ENCODE results near the gene NR2F1-AS1.
"Not testable (repeated sequence)": the region's sequence is repeated elsewhere in the genome, so short reads cannot be mapped to it uniquely, and the experiment has no call there.

The NR2F1-AS1 gene

DNA sequence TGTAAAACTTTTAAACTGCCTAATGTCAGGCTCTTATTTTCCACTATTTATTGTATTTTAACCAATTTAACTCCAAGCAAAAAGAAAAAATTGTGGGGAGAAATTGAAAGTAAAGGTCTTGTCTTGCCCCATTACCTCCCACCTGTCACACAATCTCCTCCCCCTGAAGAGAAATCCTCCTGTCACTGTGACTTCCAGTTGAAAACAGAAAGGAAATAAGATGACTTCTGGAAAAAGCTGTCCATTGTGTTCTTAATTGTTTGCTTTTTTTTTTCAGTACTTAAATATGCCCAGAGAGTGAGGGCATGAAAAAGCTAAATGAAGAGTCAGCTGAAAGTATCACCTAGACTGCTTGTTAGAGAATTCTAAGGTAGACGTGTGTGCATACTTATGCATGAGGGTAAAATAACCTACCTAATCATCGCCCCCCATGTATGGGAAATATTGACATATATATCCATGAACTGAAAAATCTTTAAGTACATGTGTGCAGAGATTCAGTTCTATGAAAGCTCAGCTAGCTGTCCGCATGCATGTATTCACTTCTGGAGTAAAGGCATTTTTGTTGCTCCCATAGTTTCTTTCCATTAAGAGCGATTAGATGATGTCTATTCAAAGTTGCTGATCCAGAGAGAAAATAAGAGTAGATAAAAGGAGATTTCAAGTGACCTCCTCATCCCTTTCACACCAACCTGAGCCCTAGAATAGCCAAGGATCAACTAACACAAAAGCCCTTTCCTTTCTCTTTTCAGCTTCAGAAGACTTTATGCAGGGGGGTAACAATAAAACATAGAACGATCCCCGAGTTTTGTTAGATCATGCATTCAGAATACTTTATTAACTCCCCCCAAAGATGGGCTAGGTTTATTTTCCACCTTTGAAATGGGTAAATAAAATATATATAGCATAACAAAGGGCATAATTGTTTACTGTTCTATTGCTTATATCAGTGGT lies 5.3 kb downstream of the NR2F1-AS1 start:
- no peak for DNase-seq

- no peak for DNase-seq
These were observed 6.3 kb downstream of the NR2F1-AS1 start for GRCh38 chr5:93574491-93575305.

GRCh38 chr5:93573354-93574351 lies 7.4 kb downstream of the NR2F1-AS1 start:
- DNase-seq, result no peak

GRCh38 chr5:93572608-93573353 lies 8.2 kb downstream of the NR2F1-AS1 start:
- no peak for DNase-seq

DNA sequence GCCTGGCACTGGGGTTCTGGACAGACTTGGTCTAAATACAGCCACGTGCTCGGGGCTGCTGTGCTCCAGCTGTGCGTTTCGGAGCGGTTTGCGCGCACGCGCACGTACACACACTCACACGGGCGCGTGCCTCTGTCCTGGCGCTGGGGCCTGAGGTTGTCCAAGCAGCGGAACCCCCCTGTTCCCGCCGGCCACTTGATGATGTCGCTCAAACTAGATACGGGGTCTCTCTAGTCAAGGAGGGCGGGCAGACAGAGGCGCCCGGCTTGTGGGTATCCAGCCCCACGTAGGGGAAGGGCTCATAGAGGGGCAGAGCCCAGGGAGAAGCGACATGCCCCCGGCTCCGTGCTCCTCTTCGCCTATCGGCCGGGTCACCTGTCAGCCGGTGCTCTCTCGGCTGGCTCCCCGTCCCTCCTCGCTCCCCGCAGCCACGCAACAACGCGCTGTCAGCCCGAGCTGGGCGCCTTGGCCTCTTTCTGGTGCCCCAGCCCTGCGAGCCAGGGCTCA lies 8.9 kb downstream of the NR2F1-AS1 start:
- DNase-seq, result no peak

- no peak for DNase-seq
These were observed 9.7 kb downstream of the NR2F1-AS1 start for GRCh38 chr5:93571114-93571949.

- no peak for DNase-seq
These were observed 10.5 kb downstream of the NR2F1-AS1 start for GRCh38 chr5:93570294-93571113.

DNA sequence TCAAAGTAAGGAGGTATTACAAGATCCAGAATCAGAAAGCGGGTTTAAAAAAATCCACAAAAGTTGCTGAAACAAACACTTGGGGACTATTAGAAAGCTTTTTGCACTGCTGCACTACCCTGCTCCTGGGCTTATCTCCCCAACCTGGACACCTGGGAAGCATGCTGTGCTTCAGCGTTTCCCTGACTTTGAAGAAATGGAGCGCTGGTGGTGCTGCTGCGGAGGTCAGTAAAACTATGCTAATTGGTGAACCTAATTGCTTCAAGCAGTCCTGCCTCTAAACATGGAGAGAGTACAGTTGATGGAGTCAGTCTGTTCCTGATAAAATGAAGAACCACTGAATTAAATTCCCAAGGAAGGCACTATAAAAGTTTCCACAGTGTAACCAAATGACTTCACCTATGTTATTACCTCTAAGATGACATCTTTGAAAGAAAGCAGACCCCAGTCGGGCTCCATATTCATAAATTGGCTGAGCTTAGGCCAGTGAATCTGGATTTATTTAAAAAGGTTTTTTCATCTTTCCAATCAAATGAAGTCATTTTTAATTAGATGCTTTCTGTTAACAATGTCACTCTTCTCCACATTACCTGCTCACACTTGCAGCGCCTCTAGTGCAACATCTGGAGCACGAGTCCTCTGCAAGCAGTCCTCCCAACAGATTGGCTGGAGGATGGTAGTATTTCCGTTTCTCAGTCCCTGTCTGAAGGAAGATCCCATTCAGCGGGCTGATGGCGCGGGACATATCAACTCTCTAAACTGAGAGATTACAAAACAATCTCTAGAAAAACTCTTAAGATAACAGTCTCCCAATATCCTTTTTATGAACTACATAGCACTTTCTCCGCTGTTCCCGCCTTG lies 11.5 kb downstream of the NR2F1-AS1 start:
- DNase-seq, result no peak

DNA sequence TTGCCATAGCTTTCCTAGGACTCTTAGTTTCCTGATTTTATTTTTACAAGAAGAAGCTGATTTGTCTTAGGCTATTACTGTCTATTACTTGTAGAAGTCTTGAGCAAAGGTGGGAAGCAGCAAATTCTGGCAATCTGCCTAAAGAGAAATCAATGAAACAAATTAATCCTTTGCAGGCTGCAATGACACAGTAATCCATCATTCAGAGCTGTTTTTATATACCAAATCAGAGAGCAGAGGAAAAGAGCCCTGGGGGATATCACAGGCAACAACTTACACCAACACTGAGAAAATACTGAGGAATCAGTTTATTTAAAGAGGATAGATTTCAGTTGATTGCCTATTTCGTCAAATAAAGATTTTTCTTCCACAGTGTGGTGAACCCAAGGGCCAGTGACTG lies 13.6 kb downstream of the NR2F1-AS1 start:
- DNase-seq, result no peak

GRCh38 chr5:93566091-93566490 lies 14.9 kb downstream of the NR2F1-AS1 start:
- DNase-seq, result no peak

GRCh38 chr5:93557021-93557604 lies 23.9 kb downstream of the NR2F1-AS1 start:
- DNase-seq, result no peak

DNA sequence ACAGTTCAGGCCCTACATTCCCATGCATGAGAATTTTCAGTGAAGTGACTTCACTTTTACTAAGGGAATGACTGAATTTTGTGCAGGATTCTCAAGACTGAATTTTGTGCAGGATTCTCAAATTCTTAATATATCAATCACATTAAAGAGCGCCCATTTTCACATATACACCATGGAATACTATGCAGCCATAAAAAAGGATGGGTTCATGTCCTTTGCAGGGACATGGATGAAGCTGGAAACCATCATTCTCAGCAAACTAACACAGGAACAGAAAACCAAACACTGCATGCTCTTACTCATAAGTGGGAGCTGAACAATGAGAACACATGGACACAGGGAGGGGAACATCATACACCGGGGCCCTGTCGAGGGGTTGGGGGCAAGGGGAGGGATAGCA lies 31.4 kb downstream of the NR2F1-AS1 start:
- DNase-seq, result not testable (repeated sequence)

GRCh38 chr5:93545872-93546271 lies 35.1 kb downstream of the NR2F1-AS1 start:
- no peak for DNase-seq

DNA sequence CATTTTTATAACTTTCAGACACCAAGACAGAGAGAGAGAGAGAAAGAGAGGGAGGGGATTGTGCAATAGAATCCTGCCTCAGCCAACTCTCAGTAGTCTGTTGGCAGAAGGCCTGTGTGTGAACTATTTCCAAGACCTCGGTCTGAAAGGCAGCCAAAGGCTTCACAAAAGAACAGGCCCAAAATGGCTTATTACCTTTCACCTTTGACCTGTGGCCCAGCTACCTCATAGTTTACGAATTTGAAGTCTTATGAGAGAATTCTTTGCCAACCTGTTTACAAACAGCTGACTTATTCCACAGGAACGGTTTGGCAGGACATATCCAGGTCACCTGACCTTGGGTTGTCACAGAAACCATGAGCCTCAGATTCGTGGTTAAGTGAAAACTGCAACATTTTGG lies 48.6 kb downstream of the NR2F1-AS1 start:
- no peak for DNase-seq

DNA sequence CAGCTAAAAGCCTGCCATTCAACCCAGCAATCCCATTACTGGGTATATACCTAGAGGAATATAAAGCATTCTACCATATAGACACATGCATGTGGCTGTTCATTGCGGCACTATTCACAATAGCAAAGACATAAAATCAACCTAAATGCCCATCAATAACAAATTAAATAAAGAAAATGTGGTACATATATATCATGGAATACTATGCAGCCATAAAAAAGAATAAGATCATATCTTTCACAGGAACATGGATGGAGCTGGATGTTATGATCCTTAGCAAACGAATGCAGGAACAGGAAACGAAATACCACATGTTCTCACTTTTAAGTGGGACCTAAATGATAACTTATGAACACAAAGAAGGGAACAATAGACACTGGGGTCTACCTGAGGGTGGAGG lies 59.2 kb downstream of the NR2F1-AS1 start:
- not testable (repeated sequence) for DNase-seq

- no peak for DNase-seq
These were observed 61.3 kb downstream of the NR2F1-AS1 start for GRCh38 chr5:93519740-93520139.

GRCh38 chr5:93517828-93518227 lies 63.2 kb downstream of the NR2F1-AS1 start:
- no peak for DNase-seq

GRCh38 chr5:93513298-93513697 lies 67.7 kb downstream of the NR2F1-AS1 start:
- no peak for DNase-seq

All from NCI-H1105 (cell line).